Thoracic aorta (tissue), 2 donors: Measurements from ENCODE around the gene OSBP2. TPM values are rescaled to one million over a fixed set of nuclear protein-coding genes. Genes with fewer than 3 reads are reported as not detected.

Source experiments
- ATAC-seq: fragments of 150-250 bp; one replicate; pipeline ENCODE4 v1.8.0; 2017; ENCODE audit warnings: low read depth; ENCODE audit not compliant: insufficient number of reproducible peaks, low FRiP score
- DNase-seq: peaks from one replicate; pipeline ENCODE4 v3.0.0-alpha.2; 2020; ENCODE audit warnings: low spot score
- H3K27ac ChIP-seq, 2 donors: fragments of 200-600 bp; sonication (generic); 1 replicate in 1 of 2; 2 replicates in 1 of 2; pipeline ENCODE4 v1.5.1; 2016; ENCODE audit warnings: mild to moderate bottlenecking in 2 of 2, moderate library complexity in 2 of 2
- H3K27me3 ChIP-seq: fragments of 200-600 bp; sonication (generic); replicated peaks from 2 replicates; pipeline ENCODE4 v1.6.0; 2016; ENCODE audit warnings: mild to moderate bottlenecking; ENCODE audit not compliant: insufficient read depth
- H3K36me3 ChIP-seq: fragments of 200-600 bp; sonication (generic); one replicate; pipeline ENCODE4 v1.5.1; 2016
- H3K4me1 ChIP-seq, 2 donors: fragments of 200-600 bp; sonication (generic); 1 replicate in 1 of 2; 2 replicates in 1 of 2; pipeline versions ENCODE4 v1.5.1 to v1.6.0; 2016; ENCODE audit warnings: low read depth in 2 of 2, mild to moderate bottlenecking in 1 of 2; ENCODE audit not compliant: control insufficient read depth in 1 of 2
- H3K4me3 ChIP-seq: fragments of 200-600 bp; sonication (generic); 2 replicates; pipeline ENCODE4 v1.5.1; 2016; ENCODE audit warnings: mild to moderate bottlenecking
- H3K9me3 ChIP-seq: fragments of 200-600 bp; sonication (generic); 2 replicates; pipeline ENCODE4 v1.5.1; 2016
- CTCF ChIP-seq: fragments of 200-600 bp; sonication (generic); IDR thresholded peaks from one replicate; pipeline ENCODE4 v1.5.1; 2019; ENCODE audit warnings: antibody characterized with exemption
- total RNA-seq, 2 donors: library from RNA; depleted of rRNA; stranded (reverse); fragments of >200 nt; gene quantifications; one replicate each; pipeline versions ENCODE4 v1.1.0 to v1.2.3, GENCODE V29; 2016

The OSBP2 gene
- total RNA-seq, 2 donors from 2014 or later: 0.71 to 3.0 TPM

- ATAC-seq: no peak
- TF ChIP-seq CTCF: no peak
- H3K27me3 ChIP-seq: no peaks in the 10 kb centered on the region
- peaks cover 1% of the 10 kb centered on the region for H3K9me3 ChIP-seq
- DNase-seq: no peak
- H3K4me1 ChIP-seq: no peaks in the 10 kb centered on the region
- no peak overlapping the region for H3K4me3 ChIP-seq
- no peak overlapping the region for H3K27ac ChIP-seq
- peaks cover 7% of the 10 kb centered on the region for H3K36me3 ChIP-seq
These were observed 199.7 kb downstream of the OSBP2 start for GRCh38 chr22:30894371-30894740.

DNA sequence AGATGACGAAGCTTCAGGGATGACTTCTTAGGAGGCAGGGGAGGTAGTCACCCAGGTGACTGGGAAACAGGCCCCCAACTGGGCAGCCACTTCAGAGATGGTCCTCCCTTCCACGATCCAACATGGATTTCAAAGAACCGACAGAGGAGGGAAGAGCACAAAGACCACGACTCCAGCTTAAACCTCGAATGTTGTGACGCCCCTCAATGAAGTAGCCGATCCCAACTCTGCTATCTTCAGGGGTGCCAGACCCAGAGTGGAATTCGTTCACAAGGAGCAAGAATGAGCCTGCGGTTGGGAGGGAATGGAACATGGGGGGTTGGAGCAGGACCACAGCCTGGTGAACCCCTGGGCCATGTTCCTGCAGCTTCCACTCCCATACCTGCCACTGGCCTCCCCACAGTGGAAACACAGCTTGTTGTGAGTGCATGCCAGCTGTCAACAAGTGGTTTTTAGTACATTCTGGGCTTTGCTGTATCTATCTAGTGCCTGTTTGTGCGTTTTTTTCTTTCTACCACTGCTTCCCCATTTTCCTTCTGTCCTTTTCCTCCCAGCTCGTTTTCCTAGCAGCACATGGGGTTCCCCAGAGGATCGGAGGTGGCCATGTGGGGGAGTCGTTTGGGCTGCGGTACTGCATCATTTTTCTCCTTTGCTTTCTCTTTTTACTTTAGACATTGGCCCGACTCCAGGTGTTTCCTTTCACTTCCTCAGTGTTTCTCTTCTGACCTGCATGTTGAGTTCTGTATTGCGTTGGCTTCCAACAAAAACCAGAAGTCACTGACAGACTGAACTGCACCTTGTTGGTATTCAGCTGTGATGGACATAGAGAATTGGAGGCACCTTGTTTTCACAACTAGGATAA, 208.1 kb downstream of the OSBP2 start:
- no peak for TF ChIP-seq CTCF
- no peaks in the 10 kb centered on the region for H3K4me1 ChIP-seq
- no peak for ATAC-seq
- H3K27me3 ChIP-seq: no peaks in the 10 kb centered on the region
- peaks cover 9% of the 10 kb centered on the region for H3K9me3 ChIP-seq
- no peak overlapping the region for H3K4me3 ChIP-seq
- peaks cover 8% of the 10 kb centered on the region for H3K36me3 ChIP-seq
- H3K27ac ChIP-seq: no peak overlapping the region
- DNase-seq: no peak

GRCh38 chr22:30903876-30904460, 209.3 kb downstream of the OSBP2 start:
- ATAC-seq: no peak
- Histone ChIP-seq H3K27me3 (no peaks in the 10 kb centered on the region), H3K9me3 (peaks cover 9% of the 10 kb centered on the region), H3K27ac (no peak overlapping the region), H3K4me3 (no peak overlapping the region), H3K4me1 (no peaks in the 10 kb centered on the region), H3K36me3 (peaks cover 8% of the 10 kb centered on the region)
- no peak for DNase-seq
- no peak for TF ChIP-seq CTCF

GRCh38 chr22:30905696-30906341, 211.1 kb downstream of the OSBP2 start:
- Histone ChIP-seq H3K27ac (no peak overlapping the region), H3K27me3 (no peaks in the 10 kb centered on the region), H3K4me3 (no peak overlapping the region), H3K36me3 (peaks cover 8% of the 10 kb centered on the region), H3K4me1 (no peaks in the 10 kb centered on the region), H3K9me3 (no peaks in the 10 kb centered on the region)
- ATAC-seq: no peak
- TF ChIP-seq CTCF: no peak
- no peak for DNase-seq

DNA sequence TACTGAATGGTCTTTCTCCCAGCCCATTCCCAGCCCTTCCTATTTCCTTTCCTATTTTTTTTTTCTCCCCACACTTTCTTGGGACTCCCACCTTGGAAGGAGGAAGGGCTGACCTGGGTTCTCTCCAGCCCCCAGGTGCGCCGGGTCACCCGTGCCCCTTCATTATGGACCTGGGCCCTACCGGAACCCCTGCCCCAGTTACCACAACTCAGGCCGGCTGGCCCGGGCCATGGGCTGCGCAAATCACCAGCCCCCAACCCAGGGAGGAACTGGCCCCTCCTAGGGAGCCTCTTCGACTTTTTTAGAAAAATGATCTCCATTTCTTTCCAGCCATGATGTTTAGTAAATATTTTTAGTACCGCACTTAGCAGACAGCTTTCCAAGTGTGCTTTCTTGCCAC, 211.7 kb downstream of the OSBP2 start:
- Histone ChIP-seq H3K36me3 (peaks cover 8% of the 10 kb centered on the region), H3K4me1 (no peaks in the 10 kb centered on the region), H3K4me3 (no peak overlapping the region), H3K9me3 (no peaks in the 10 kb centered on the region), H3K27ac (no peak overlapping the region), H3K27me3 (no peaks in the 10 kb centered on the region)
- no peak for DNase-seq
- no peak for TF ChIP-seq CTCF
- no peak for ATAC-seq
